ENCODE data around the gene MPDZ. TPM values are rescaled to one million over a fixed set of nuclear protein-coding genes. Genes with fewer than 3 reads are reported as not detected.

The MPDZ gene
- total and polyA plus RNA-seq, 2 experiments from 2014 or later, result 33.0 to 43.1 TPM

- Histone ChIP-seq H3K9me2 (ENCODE audit: insufficient read depth) (no peaks in the 10 kb centered on the region), H3K36me3 (ENCODE audit: insufficient read depth) (no peaks in the 10 kb centered on the region), H3K79me2 (replicated peaks; ENCODE audit: insufficient read depth) (peaks cover 97% of the 10 kb centered on the region), H2AFZ (no peak overlapping the region), H3K4me2 (peak overlapping the region; percentile 46), H3F3A (replicated peaks; ENCODE audit: low read depth) (no peaks in the 10 kb centered on the region), H3K27me3 (ENCODE audit: insufficient read depth) (no peaks in the 10 kb centered on the region), H3K4me3 (no peak overlapping the region), H3K27ac (ENCODE audit: low read depth) (no peak overlapping the region), H4K20me1 (replicated peaks; ENCODE audit: insufficient read depth) (peaks cover 24% of the 10 kb centered on the region), H3K4me1 (ENCODE audit: insufficient read depth) (peaks cover 63% of the 10 kb centered on the region)
- H3K27me3 Mint-ChIP-seq (ENCODE audit: insufficient read depth, low read depth, poor library complexity), result no peaks in the 10 kb centered on the region
- no peaks in the 10 kb centered on the region for H3K36me3 Mint-ChIP-seq (ENCODE audit: low read depth)
- TF ChIP-seq JUNB (IDR thresholded peaks at IDR 0.05; ENCODE audit: unreplicated experiment) (no peak), POLR2AphosphoS5 (IDR thresholded peaks at IDR 0.05; ENCODE audit: low read depth) (no peak), ZNF462 (CRISPR knock-in tag; IDR thresholded peaks at IDR 0.05) (no peak), EZH2 (IDR thresholded peaks at IDR 0.05; ENCODE audit: low read depth, unreplicated experiment) (no peak), ETS1 (IDR thresholded peaks at IDR 0.05) (no peak), STAT1 (IDR thresholded peaks at IDR 0.05; ENCODE audit: unreplicated experiment) (no peak), NANOG (IDR thresholded peaks at IDR 0.05; ENCODE audit: borderline replicate concordance) (no peak), CREB1 (CRISPR knock-in tag; IDR thresholded peaks at IDR 0.05; ENCODE audit: low read depth) (no peak), REST (IDR thresholded peaks at IDR 0.05; ENCODE audit: unreplicated experiment) (no peak), CTCF (conservative IDR thresholded peaks at IDR 0.05; ENCODE audit: low read depth in 2 of 2) (no peak), EZH2phosphoT487 (IDR thresholded peaks at IDR 0.05; ENCODE audit: unreplicated experiment) (no peak), ZNF114 (CRISPR knock-in tag; IDR thresholded peaks at IDR 0.05) (no peak), ZNF331 (CRISPR knock-in tag; IDR thresholded peaks at IDR 0.05; ENCODE audit: low read depth) (no peak)
- no peak overlapping the region; the same call in 2 of the 3 replicates for H3K4me3 Mint-ChIP-seq
- peaks cover 48% of the 10 kb centered on the region for H3K4me1 Mint-ChIP-seq
- DNase-seq (ENCODE audit: low spot score) (peak; percentile 22), ATAC-seq (no peak)
- H3K27ac Mint-ChIP-seq, result no peak overlapping the region
- no peaks in the 10 kb centered on the region for H3K9me3 Mint-ChIP-seq
These were observed 11.7 kb downstream of the MPDZ start for GRCh38 chr9:13267743-13268142.

Data from GM23338 (cell line).